Tibial nerve (tissue), 4 donors: Measurements from ENCODE around the gene RAB1A.

Experiments
- EP300 ChIP-seq, 2 donors: sonication (generic); formaldehyde crosslinking; IDR thresholded peaks; one replicate each; pipeline ENCODE4 v1.6.1; 2017; ENCODE audit warnings: antibody characterized with exemption in 2 of 2, mild to moderate bottlenecking in 1 of 2
- TF ChIP-seq, protein P1 (sequence below), 5 experiments: fragments of 200-600 bp in 3 of 5; fragments of 450-650 bp in 2 of 5; sonication (generic) in 3 of 5; IDR thresholded peaks; one replicate each; pipeline ENCODE4 v1.5.1; 2016 to 2019; ENCODE audit warnings: antibody characterized with exemption in 5 of 5, mild to moderate bottlenecking in 3 of 5, moderate library complexity in 2 of 5

DNA sequence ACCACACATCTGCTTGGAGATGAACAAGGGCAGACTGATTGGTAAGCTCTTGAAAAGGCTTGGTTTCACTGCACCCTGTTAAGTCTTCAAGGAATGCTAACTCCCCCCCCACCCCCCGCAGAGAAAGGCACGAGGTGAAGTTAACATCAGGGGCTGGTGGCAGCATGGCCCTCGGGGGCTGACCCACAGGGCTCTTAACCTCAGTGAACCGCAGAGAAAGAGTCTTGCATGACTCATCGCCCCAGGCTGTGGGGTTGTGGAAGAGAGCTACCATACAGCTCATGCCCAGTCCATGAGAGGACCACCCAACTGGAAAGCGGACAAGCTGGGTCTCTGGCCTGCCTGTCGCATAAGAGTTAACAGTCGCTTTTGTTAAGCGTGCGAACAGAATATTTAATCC is 84.3 kb downstream of the RAB1A start:
- TF ChIP-seq, protein P1, sequence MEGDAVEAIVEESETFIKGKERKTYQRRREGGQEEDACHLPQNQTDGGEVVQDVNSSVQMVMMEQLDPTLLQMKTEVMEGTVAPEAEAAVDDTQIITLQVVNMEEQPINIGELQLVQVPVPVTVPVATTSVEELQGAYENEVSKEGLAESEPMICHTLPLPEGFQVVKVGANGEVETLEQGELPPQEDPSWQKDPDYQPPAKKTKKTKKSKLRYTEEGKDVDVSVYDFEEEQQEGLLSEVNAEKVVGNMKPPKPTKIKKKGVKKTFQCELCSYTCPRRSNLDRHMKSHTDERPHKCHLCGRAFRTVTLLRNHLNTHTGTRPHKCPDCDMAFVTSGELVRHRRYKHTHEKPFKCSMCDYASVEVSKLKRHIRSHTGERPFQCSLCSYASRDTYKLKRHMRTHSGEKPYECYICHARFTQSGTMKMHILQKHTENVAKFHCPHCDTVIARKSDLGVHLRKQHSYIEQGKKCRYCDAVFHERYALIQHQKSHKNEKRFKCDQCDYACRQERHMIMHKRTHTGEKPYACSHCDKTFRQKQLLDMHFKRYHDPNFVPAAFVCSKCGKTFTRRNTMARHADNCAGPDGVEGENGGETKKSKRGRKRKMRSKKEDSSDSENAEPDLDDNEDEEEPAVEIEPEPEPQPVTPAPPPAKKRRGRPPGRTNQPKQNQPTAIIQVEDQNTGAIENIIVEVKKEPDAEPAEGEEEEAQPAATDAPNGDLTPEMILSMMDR (IDR thresholded peaks at IDR 0.05) = no peak
- no peak for TF ChIP-seq EP300 (IDR thresholded peaks at IDR 0.05)
